CD4-positive, alpha-beta T cell (primary cell): ENCODE data around the gene CDC42SE1. TPM values are rescaled to one million over a fixed set of nuclear protein-coding genes. Genes with fewer than 3 reads are reported as not detected.
A peak's percentile ranks its signal among the peaks of the same experiment; 100 is the strongest.

Source experiments
- ATAC-seq: fragments of 200-7000 bp; cut with Tn5 transposase; one replicate; pipeline ENCODE4 v1.10.0; 2022; ENCODE audit warnings: mild to moderate bottlenecking; ENCODE audit not compliant: poor library complexity
- CTCF ChIA-PET: fragments of 350-600 bp; sonication (Branson Sonifier 250); formaldehyde crosslinking; loops from one replicate; lab custom pipeline; 2021; ENCODE audit warnings: antibody characterized with exemption, inconsistent platforms; lab: Charles Lee
- POLR2A ChIA-PET: fragments of 350-600 bp; sonication (Branson Sonifier 250); formaldehyde crosslinking; loops from one replicate; lab custom pipeline; 2021; ENCODE audit warnings: antibody characterized with exemption, inconsistent platforms; lab: Charles Lee
- DNase-seq, 14 experiments: peaks; one replicate each; pipeline ENCODE4 v3.0.0-alpha.2; 2013 to 2020; ENCODE audit warnings: mixed read lengths in 2 of 14
- H3K27ac ChIP-seq, 2 donors: one replicate each; pipeline versions ENCODE4 v1.5.1 to v1.7.0; 2013; ENCODE audit warnings: low read length in 2 of 2, low read depth in 1 of 2, mild to moderate bottlenecking in 1 of 2
- H3K27me3 ChIP-seq, 2 experiments: 1 replicate in 1 of 2; 2 replicates in 1 of 2; pipeline versions ENCODE4 v1.6.1 to v1.7.0; 2013; ENCODE audit warnings: low read length in 2 of 2, control low read depth in 1 of 2, mild to moderate bottlenecking in 1 of 2, moderate library complexity in 1 of 2; ENCODE audit not compliant: insufficient read depth in 2 of 2, control insufficient read depth in 1 of 2
- H3K36me3 ChIP-seq: one replicate; pipeline ENCODE4 v1.6.1; 2013; ENCODE audit warnings: low read length, control low read depth; ENCODE audit not compliant: insufficient read depth
- H3K4me1 ChIP-seq: one replicate; pipeline ENCODE4 v1.6.1; 2013; ENCODE audit warnings: low read length, control low read depth; ENCODE audit not compliant: insufficient read depth
- H3K4me3 ChIP-seq: one replicate; pipeline ENCODE4 v1.5.1; 2013; ENCODE audit warnings: mild to moderate bottlenecking, low read length, moderate library complexity
- H3K9me3 ChIP-seq, 2 experiments: 1 replicate in 1 of 2; 2 replicates in 1 of 2; pipeline versions ENCODE4 v1.6.1 to v1.7.0; 2013; ENCODE audit warnings: low read length in 2 of 2, mild to moderate bottlenecking in 2 of 2, control low read depth in 1 of 2, moderate library complexity in 1 of 2; ENCODE audit not compliant: control insufficient read depth in 1 of 2, insufficient read depth in 1 of 2
- H3K27ac Mint-ChIP-seq: one replicate; pipeline ENCODE4 v1.8.0; 2020; ENCODE audit warnings: mixed read lengths
- H3K27me3 Mint-ChIP-seq: one replicate; pipeline ENCODE4 v1.8.0; 2021; ENCODE audit warnings: mixed read lengths
- H3K36me3 Mint-ChIP-seq: one replicate; pipeline ENCODE4 v1.8.0; 2021; ENCODE audit warnings: low read depth, mixed read lengths
- H3K4me1 Mint-ChIP-seq: one replicate; pipeline ENCODE4 v1.8.0; 2021; ENCODE audit warnings: low read depth, mixed read lengths
- H3K4me3 Mint-ChIP-seq: one replicate; pipeline ENCODE4 v1.8.0; 2020; ENCODE audit warnings: mild to moderate bottlenecking, mixed read lengths
- H3K9me3 Mint-ChIP-seq: one replicate; pipeline ENCODE4 v1.8.0; 2020; ENCODE audit warnings: mixed read lengths
- intact Hi-C, 2 experiments: fragments of 100-400 bp; cut with DNase I in 1 of 2; cut with micrococcal nuclease in 1 of 2; formaldehyde crosslinking; loops; one replicate each; pipeline versions ENCODE4 v1.15.1 to v1.9.0; 2023 to 2025; cut with DNase I, micrococcal nuclease
- total RNA-seq, 174 experiments: library from RNA in 2 of 174; stranded (reverse) in 2 of 174; gene quantifications; one replicate each; pipeline ENCODE4 v1.2.3 and lab custom pipeline; 2021 to 2026
- TF ChIP-seq, protein P1 (sequence below): fragments of 200-600 bp; IDR thresholded peaks from one replicate; pipeline ENCODE4 v1.8.0; 2022; ENCODE audit warnings: antibody characterized with exemption, mild to moderate bottlenecking

CDC42SE1 gene
- total RNA-seq, 2 experiments from 2014 or later: 401 to 404 TPM

DNA sequence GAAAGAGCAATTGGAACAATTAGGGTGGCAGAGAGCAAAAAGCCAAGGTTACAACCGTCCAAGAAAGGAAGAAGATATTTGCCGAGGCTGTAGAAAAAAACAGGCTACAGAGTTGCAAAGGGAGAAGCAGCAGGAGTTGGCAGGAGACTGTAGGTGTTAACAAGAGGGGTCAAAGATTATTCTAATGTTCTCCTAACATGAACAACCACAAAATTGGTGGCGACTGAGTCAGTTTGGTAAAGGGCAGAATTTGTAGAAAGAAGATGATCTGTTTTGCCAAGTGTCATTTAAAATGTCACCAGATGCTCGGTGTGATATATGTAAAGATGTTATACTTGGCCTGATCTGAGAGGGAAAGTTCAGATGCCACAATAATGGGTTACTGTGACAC, 51.6 kb downstream of the CDC42SE1 start:
- H3K27ac Mint-ChIP-seq: peak overlapping the region; percentile 98
- DNase-seq: no peak
- TF ChIP-seq, protein P1, sequence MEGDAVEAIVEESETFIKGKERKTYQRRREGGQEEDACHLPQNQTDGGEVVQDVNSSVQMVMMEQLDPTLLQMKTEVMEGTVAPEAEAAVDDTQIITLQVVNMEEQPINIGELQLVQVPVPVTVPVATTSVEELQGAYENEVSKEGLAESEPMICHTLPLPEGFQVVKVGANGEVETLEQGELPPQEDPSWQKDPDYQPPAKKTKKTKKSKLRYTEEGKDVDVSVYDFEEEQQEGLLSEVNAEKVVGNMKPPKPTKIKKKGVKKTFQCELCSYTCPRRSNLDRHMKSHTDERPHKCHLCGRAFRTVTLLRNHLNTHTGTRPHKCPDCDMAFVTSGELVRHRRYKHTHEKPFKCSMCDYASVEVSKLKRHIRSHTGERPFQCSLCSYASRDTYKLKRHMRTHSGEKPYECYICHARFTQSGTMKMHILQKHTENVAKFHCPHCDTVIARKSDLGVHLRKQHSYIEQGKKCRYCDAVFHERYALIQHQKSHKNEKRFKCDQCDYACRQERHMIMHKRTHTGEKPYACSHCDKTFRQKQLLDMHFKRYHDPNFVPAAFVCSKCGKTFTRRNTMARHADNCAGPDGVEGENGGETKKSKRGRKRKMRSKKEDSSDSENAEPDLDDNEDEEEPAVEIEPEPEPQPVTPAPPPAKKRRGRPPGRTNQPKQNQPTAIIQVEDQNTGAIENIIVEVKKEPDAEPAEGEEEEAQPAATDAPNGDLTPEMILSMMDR: no peak
- Histone ChIP-seq H3K4me1 (peaks cover 84% of the 10 kb centered on the region), H3K4me3 (peak overlapping the region; percentile 82), H3K27me3 (no peaks in the 10 kb centered on the region), H3K9me3 (no peaks in the 10 kb centered on the region), H3K36me3 (peaks cover 7% of the 10 kb centered on the region), H3K27ac (peak overlapping the region; percentile 87 to 98)
- ChIA-PET CTCF (interaction anchor here (4.1 kb wide), 1 partner anchor 12 kb away, joined by 29 read pairs; no protein-coding TSS in a partner anchor), POLR2A (interaction anchor here (1.0 to 3.7 kb wide), 6 partner anchors 17 to 63 kb away, joined by 3 to 18 read pairs (median 4); partner anchors contain the start of genes C1orf56, CDC42SE1 and GABPB2)
- no peaks in the 10 kb centered on the region for H3K9me3 Mint-ChIP-seq
- peak overlapping the region; percentile 93 for H3K4me3 Mint-ChIP-seq
- peaks cover 45% of the 10 kb centered on the region for H3K36me3 Mint-ChIP-seq
- H3K4me1 Mint-ChIP-seq: peaks cover 86% of the 10 kb centered on the region
- no peaks in the 10 kb centered on the region for H3K27me3 Mint-ChIP-seq
- no peak for ATAC-seq
- intact Hi-C loops: loop anchor here (1.0 to 5.0 kb wide), 5 partner anchors 29 to 646 kb away; partner anchors contain the start of genes ARNT (in 1 of the 2), RPRD2 (in 1 of the 2) and TNFAIP8L2 (in 1 of the 2)

DNA sequence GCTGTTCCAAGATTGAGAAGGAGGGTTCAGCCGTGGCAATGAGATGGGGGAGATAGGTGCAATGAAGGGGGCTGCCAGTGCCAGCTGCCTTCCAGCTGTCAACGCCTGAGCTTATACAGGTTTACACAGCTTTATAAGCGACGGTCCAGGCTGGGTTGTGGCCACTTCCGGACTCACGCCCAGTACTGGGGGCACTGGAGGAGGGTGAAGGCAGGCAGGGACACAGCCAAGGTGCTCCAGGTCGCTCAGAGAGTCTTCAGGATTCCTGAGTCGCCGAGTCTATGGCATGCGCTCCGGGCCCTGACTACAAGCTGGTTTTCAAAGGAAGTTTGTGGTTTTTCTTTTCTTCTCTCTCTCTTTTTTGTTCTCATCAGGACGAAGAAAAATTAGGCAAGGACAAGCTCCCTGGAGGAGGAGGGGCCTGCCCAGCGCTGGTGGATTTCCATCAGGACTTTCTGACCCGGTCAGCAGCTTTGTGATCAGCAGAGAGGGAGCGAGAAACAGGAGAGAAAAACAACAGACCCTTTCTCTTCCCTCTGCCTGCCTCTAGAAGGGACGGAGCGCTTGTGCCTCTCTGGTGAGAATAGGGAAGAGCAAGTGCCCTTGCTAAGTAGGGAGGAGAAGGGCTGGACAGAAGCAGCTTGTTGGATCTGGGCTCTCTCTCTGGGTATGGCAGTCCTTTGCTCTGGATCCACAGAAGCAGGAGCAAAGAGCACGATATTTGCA, 52.9 kb downstream of the CDC42SE1 start, which contains the start of gene MINDY1:
MINDY1 (minus strand) TSS at position 576 of the 726 bp plus-strand sequence. CDS start 4,285 bp downstream, outside the sequence.
- ChIA-PET CTCF (interaction anchor here (0.5 to 4.1 kb wide), 11 partner anchors 11 to 242 kb away, joined by 3 to 29 read pairs (median 4); partner anchors contain the start of genes C1orf56 and GABPB2), POLR2A (interaction anchor here (0.6 to 3.7 kb wide), 19 partner anchors 10 to 635 kb away, joined by 3 to 18 read pairs (median 4); partner anchors contain the start of genes C1orf56, CDC42SE1, CERS2 and CTSK)
- Histone ChIP-seq H3K4me3 (peak within 1 kb of the TSS; percentile 82), H3K27ac (peak within 1 kb of the TSS; percentile 87 to 98), H3K36me3 (peaks cover 13% of the 10 kb centered on the region), H3K4me1 (peaks cover 91% of the 10 kb centered on the region), H3K27me3 (no peaks in the 10 kb centered on the region), H3K9me3 (no peaks in the 10 kb centered on the region)
- TF ChIP-seq, protein P1: no peak
- Mint-ChIP-seq H3K4me3 (peak within 1 kb of the TSS; percentile 93), H3K27me3 (no peaks in the 10 kb centered on the region), H3K27ac (peak within 1 kb of the TSS; percentile 98), H3K4me1 (peaks cover 89% of the 10 kb centered on the region), H3K36me3 (peaks cover 50% of the 10 kb centered on the region), H3K9me3 (no peaks in the 10 kb centered on the region)
- ATAC-seq (peak; percentile 12), DNase-seq (peak in 6 of 14 experiments; percentile 10 to 69 (median 35))
- intact Hi-C loops: loop anchor here (5.0 kb wide), 3 partner anchors 129 to 644 kb away; partner anchors contain the start of genes ARNT (in 1 of the 2), RPRD2 (in 1 of the 2) and TNFAIP8L2 (in 1 of the 2)

DNA sequence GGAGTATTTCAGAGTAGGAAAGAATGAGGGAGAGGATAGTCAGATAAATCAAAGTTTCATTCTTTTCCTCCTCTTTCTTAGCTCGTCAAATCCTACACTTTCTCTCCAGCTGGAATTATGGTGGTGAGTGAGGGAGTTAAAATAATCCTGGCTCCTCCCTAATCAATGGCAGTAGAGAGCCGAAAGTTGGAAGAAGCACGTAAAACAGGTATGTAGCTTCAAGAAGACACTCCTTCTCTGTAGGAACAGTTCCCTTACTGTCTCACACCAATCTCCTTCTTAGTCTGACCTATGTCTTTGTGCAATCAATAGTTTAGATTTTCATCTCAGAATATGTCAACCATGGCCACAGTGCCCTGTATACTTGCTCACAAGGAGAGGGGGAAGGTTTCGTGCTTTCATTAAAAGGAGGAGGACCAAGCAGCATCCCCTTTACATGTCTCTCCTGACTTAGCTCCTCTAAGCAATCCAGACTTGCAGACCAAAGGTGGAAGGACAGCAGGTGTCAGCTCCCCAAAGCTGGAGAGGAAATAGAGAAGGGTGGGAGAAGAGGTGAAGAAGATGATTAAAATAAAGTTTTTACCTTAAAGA, 53.6 kb downstream of the CDC42SE1 start:
- peak overlapping the region; percentile 67 for H3K4me3 ChIP-seq
- TF ChIP-seq, protein P1: no peak
- no peaks in the 10 kb centered on the region for H3K27me3 ChIP-seq
- H3K4me1 Mint-ChIP-seq: peaks cover 89% of the 10 kb centered on the region
- no peaks in the 10 kb centered on the region for H3K9me3 ChIP-seq
- H3K27me3 Mint-ChIP-seq: no peaks in the 10 kb centered on the region
- peaks cover 53% of the 10 kb centered on the region for H3K36me3 Mint-ChIP-seq
- H3K36me3 ChIP-seq: peaks cover 20% of the 10 kb centered on the region
- ChIA-PET POLR2A (interaction anchor here (0.6 to 3.7 kb wide), 19 partner anchors 9 to 635 kb away, joined by 3 to 18 read pairs (median 4); partner anchors contain the start of genes C1orf56, CDC42SE1, CERS2 and CTSK), CTCF (interaction anchor here (0.8 to 4.1 kb wide), 11 partner anchors 10 to 241 kb away, joined by 3 to 29 read pairs (median 4); partner anchors contain the start of genes C1orf56 and GABPB2)
- peak in 1 of 14 experiments; percentile 27 for DNase-seq
- no peak for ATAC-seq
- peaks cover 94% of the 10 kb centered on the region for H3K4me1 ChIP-seq
- H3K27ac Mint-ChIP-seq: peak overlapping the region; percentile 98
- H3K9me3 Mint-ChIP-seq: no peaks in the 10 kb centered on the region
- H3K4me3 Mint-ChIP-seq: peak overlapping the region; percentile 93
- intact Hi-C loops: loop anchor here (5.0 kb wide), 3 partner anchors 129 to 644 kb away; partner anchors contain the start of genes ARNT (in 1 of the 2), RPRD2 (in 1 of the 2) and TNFAIP8L2 (in 1 of the 2)
- peak overlapping the region; percentile 87 to 98 for H3K27ac ChIP-seq
